PC-9 (cell line): Measurements from ENCODE around the gene DLL4. TPM values are rescaled to one million over a fixed set of nuclear protein-coding genes. Genes with fewer than 3 reads are reported as not detected.

Experiments
- BruUV-seq: library from RNA; stranded (reverse); fragments of 400-500 nt; replicated peaks from 2 replicates; lab custom pipeline; 2021; lab: Mats Ljungman, UMichigan
- CTCF ChIA-PET: fragments of 300-600 bp; sonication (Branson Sonifier 250); formaldehyde crosslinking; loops from one replicate; lab custom pipeline; 2022; ENCODE audit warnings: antibody characterized with exemption; lab: Charles Lee
- POLR2A ChIA-PET: fragments of 300-600 bp; sonication (Branson Sonifier 250); formaldehyde crosslinking; loops from one replicate; lab custom pipeline; 2022; ENCODE audit warnings: antibody characterized with exemption; ENCODE audit not compliant: unreplicated experiment; lab: Charles Lee
- DNase-seq, 2 experiments: peaks; one replicate each; pipeline versions ENCODE4 v3.0.0 to v3.0.0-alpha.2; 2015 to 2022; ENCODE audit warnings: mixed read lengths in 1 of 2
- H2AFZ ChIP-seq: fragments of 200-600 bp; sonication (generic); 2 replicates; pipeline ENCODE4 v1.8.1; 2017; ENCODE audit warnings: antibody characterized with exemption
- H3F3A ChIP-seq: fragments of 200-600 bp; sonication (generic); 2 replicates; pipeline ENCODE4 v1.8.1; 2017; ENCODE audit warnings: antibody characterized with exemption, mild to moderate bottlenecking, low read depth; ENCODE audit not compliant: insufficient read depth
- H3K27ac ChIP-seq: fragments of 200-600 bp; sonication (generic); 2 replicates; pipeline ENCODE4 v1.6.1; 2016; ENCODE audit warnings: mixed run types
- H3K27me3 ChIP-seq: fragments of 200-600 bp; sonication (generic); 2 replicates; pipeline ENCODE4 v1.6.1; 2016; ENCODE audit warnings: low read depth, mixed run types; ENCODE audit not compliant: insufficient read depth
- H3K36me3 ChIP-seq: fragments of 200-600 bp; sonication (generic); 2 replicates; pipeline ENCODE4 v1.6.1; 2016; ENCODE audit warnings: low read depth, mixed run types
- H3K4me1 ChIP-seq: fragments of 200-600 bp; sonication (generic); replicated peaks from 2 replicates; pipeline ENCODE4 v1.6.1; 2016; ENCODE audit warnings: mixed run types; ENCODE audit not compliant: insufficient read depth
- H3K4me2 ChIP-seq: fragments of 200-600 bp; sonication (generic); 2 replicates; pipeline ENCODE4 v1.6.1; 2017; ENCODE audit warnings: mixed run types
- H3K4me3 ChIP-seq: fragments of 200-600 bp; sonication (generic); 2 replicates; pipeline ENCODE4 v1.6.1; 2016; ENCODE audit warnings: mixed run types
- H3K79me2 ChIP-seq: fragments of 200-600 bp; sonication (generic); 2 replicates; pipeline ENCODE4 v1.6.1; 2017; ENCODE audit warnings: low read depth, mixed run types
- H3K9me2 ChIP-seq: fragments of 200-600 bp; sonication (generic); 2 replicates; pipeline ENCODE4 v1.8.1; 2017; ENCODE audit warnings: mild to moderate bottlenecking; ENCODE audit not compliant: insufficient read depth
- H3K9me3 ChIP-seq: fragments of 200-600 bp; sonication (generic); 2 replicates; pipeline ENCODE4 v1.8.1; 2016; ENCODE audit warnings: low read depth; ENCODE audit not compliant: insufficient read depth
- H4K20me1 ChIP-seq: fragments of 200-600 bp; sonication (generic); 2 replicates; pipeline ENCODE4 v1.8.1; 2017; ENCODE audit not compliant: insufficient read depth
- EZH2 ChIP-seq: fragments of 200-600 bp; sonication (generic); IDR thresholded peaks from 2 replicates; pipeline ENCODE4 v1.8.0; 2017; ENCODE audit warnings: antibody characterized with exemption, low read depth
- intact Hi-C: fragments of 100-400 bp; cut with micrococcal nuclease; formaldehyde crosslinking; loops from one replicate; pipeline ENCODE4 v1.10.0; 2022; ENCODE audit not compliant: unreplicated experiment
- total RNA-seq: library from RNA; stranded (reverse); gene quantifications from 2 replicates; pipeline ENCODE4 v1.2.3, GENCODE V29; 2021
- TF ChIP-seq, protein P1 (sequence below): fragments of 200-600 bp; sonication (generic); conservative IDR thresholded peaks from 2 replicates; pipeline ENCODE4 v1.6.1; 2017; ENCODE audit warnings: mixed run types, antibody characterized with exemption, mild to moderate bottlenecking, moderate library complexity

The DLL4 gene
- total RNA-seq, 1 experiment from 2014 or later, result 0.48 TPM

- BruUV-seq, result no TSS peak
- Histone ChIP-seq H3K4me3 (no peak overlapping the region), H3K4me1 (no peaks in the 10 kb centered on the region), H3K9me3 (no peaks in the 10 kb centered on the region), H3K79me2 (no peaks in the 10 kb centered on the region), H3K9me2 (no peaks in the 10 kb centered on the region), H3K4me2 (no peak overlapping the region), H4K20me1 (no peaks in the 10 kb centered on the region), H3K36me3 (peaks cover 3% of the 10 kb centered on the region; the same call in 1 of the 2 replicates), H3K27ac (no peak overlapping the region), H3K27me3 (no peaks in the 10 kb centered on the region), H3F3A (no peaks in the 10 kb centered on the region), H2AFZ (no peak overlapping the region)
- intact Hi-C loops, result no loop called here
- TF ChIP-seq, protein P1, sequence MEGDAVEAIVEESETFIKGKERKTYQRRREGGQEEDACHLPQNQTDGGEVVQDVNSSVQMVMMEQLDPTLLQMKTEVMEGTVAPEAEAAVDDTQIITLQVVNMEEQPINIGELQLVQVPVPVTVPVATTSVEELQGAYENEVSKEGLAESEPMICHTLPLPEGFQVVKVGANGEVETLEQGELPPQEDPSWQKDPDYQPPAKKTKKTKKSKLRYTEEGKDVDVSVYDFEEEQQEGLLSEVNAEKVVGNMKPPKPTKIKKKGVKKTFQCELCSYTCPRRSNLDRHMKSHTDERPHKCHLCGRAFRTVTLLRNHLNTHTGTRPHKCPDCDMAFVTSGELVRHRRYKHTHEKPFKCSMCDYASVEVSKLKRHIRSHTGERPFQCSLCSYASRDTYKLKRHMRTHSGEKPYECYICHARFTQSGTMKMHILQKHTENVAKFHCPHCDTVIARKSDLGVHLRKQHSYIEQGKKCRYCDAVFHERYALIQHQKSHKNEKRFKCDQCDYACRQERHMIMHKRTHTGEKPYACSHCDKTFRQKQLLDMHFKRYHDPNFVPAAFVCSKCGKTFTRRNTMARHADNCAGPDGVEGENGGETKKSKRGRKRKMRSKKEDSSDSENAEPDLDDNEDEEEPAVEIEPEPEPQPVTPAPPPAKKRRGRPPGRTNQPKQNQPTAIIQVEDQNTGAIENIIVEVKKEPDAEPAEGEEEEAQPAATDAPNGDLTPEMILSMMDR, result no peak
- no peak for TF ChIP-seq EZH2
- no peak for DNase-seq
- ChIA-PET CTCF (no interaction called here), POLR2A (interaction anchor here (0.6 kb wide), 1 partner anchor 30 kb away, joined by 5 read pairs; no protein-coding TSS in a partner anchor)
Measured at GRCh38 chr15:40978141-40978540, 49.0 kb downstream of the DLL4 start.

DNA sequence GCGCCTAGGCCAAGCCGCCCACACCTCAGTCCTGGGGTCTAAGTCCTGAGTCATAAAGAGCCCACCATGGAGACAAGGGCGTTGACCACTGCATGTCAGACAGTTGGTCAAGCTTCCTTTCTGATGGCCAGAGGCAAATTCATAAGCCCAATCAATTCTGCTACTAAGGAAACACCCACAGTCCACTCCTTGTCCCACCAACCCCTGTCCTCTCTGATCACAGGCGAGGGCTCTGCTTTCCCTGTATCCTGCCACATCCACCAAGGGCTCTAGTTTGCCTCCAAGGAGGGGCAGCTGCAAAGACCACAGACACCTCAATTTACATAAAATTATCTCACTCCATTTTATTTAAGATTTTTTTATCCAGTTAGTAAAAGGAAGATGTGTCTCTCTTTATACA, 49.4 kb downstream of the DLL4 start:
- Histone ChIP-seq H3K4me1 (no peaks in the 10 kb centered on the region), H3K27ac (no peak overlapping the region), H3K9me3 (no peaks in the 10 kb centered on the region), H4K20me1 (no peaks in the 10 kb centered on the region), H3K36me3 (peaks cover 3% of the 10 kb centered on the region; the same call in 1 of the 2 replicates), H3K4me2 (no peak overlapping the region), H3K27me3 (no peaks in the 10 kb centered on the region), H3K4me3 (no peak overlapping the region), H2AFZ (no peak overlapping the region), H3F3A (no peaks in the 10 kb centered on the region), H3K79me2 (no peaks in the 10 kb centered on the region), H3K9me2 (no peaks in the 10 kb centered on the region)
- DNase-seq, result no peak
- no TSS peak for BruUV-seq
- intact Hi-C loops, result no loop called here
- CTCF ChIA-PET, result no interaction called here
- POLR2A ChIA-PET, result interaction anchor here (0.6 kb wide), 1 partner anchor 30 kb away, joined by 5 read pairs; no protein-coding TSS in a partner anchor
- TF ChIP-seq, protein P1, result no peak
- no peak for TF ChIP-seq EZH2

DNA sequence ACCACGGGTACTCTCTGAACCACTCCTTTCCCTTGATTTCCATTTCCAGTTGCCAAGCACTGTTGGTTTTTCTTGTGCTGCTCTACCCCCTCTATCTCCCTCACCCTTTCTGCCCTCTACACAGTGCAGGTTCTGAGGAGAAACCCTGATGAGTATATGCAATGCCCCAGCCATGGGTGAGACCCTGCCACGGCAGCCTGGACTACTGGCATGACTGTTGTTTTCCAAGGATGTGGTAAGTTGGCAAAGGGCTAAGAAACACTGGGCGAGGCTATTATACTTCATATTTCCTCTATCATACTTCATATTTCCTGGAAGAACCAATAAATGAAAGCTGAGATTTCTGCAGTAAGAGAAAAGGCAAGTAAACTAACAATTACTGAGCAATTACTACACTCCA, 52.0 kb downstream of the DLL4 start:
- POLR2A ChIA-PET, result no interaction called here
- no peak overlapping the region for H3K4me2 ChIP-seq
- H3K79me2 ChIP-seq, result no peaks in the 10 kb centered on the region
- no peak overlapping the region for H2AFZ ChIP-seq
- no peak for DNase-seq
- no peaks in the 10 kb centered on the region for H3F3A ChIP-seq
- TF ChIP-seq, protein P1, result no peak
- no peak for TF ChIP-seq EZH2
- no peaks in the 10 kb centered on the region for H3K9me2 ChIP-seq
- H3K4me1 ChIP-seq, result no peaks in the 10 kb centered on the region
- peaks cover 6% of the 10 kb centered on the region; the same call in 1 of the 2 replicates for H3K36me3 ChIP-seq
- CTCF ChIA-PET, result interaction anchor here (0.6 to 0.8 kb wide), 2 partner anchors 38 to 40 kb away, joined by 3 to 5 read pairs; no protein-coding TSS in a partner anchor
- H3K27ac ChIP-seq, result no peak overlapping the region
- no peaks in the 10 kb centered on the region for H3K27me3 ChIP-seq
- intact Hi-C loops, result loop anchor here (10.0 kb wide), 1 partner anchor 114 kb away; no protein-coding TSS in a partner anchor
- no peaks in the 10 kb centered on the region for H4K20me1 ChIP-seq
- no TSS peak for BruUV-seq
- H3K4me3 ChIP-seq, result no peak overlapping the region
- no peaks in the 10 kb centered on the region for H3K9me3 ChIP-seq
